Embryonic facial prominence (tissue), 1 donor: ENCODE results near the gene OLFML2A.
"Not testable (repeated sequence)": the region's sequence is repeated elsewhere in the genome, so short reads cannot be mapped to it uniquely, and the experiment has no call there.

Source experiments
- DNase-seq: peaks from one replicate; pipeline ENCODE4 v3.0.0-alpha.2; 2016; ENCODE audit errors: extremely low spot score

The OLFML2A gene

DNA sequence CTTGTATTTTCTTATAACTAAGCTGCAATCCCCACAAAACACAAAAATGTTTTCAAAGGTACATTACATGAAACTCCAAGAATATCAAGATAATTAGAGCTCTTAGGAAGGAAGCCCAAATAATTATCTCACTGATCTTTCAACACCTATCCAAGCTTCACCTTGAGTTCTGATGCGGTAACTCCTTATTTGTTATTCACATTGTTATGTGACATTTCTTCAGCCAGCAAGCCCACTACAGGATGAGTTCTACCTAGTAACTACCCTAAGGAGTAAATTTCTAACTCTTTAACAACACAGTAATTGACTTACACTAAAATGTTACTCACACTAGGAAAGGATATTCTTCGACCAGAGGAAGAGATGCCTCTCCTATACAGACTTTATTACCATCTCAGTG lies 15.7 kb upstream of the OLFML2A start:
- no peak for DNase-seq

- no peak for DNase-seq
Measured at GRCh38 chr9:124761710-124762109, 15.2 kb upstream of the OLFML2A start.

DNA sequence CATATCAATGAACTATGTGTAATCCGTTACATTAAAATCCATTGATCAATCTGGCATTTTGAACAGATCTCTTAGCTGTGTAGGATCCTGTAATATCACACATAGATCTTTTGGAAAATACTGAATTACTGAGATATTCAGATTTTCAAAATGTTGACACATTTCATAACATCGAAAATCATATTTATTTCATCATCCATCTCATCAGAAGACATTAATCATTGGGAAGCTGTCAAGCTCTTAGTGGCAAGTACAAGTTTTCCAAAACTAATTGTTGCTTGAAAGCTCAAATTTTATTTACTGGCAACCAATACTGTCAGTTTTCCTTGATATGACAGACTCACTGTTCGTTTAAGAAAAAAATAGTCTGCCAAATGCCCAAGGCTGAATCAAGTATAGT lies 14.3 kb upstream of the OLFML2A start:
- DNase-seq: no peak

GRCh38 chr9:124764774-124765438 lies 12.0 kb upstream of the OLFML2A start:
- DNase-seq: no peak

DNA sequence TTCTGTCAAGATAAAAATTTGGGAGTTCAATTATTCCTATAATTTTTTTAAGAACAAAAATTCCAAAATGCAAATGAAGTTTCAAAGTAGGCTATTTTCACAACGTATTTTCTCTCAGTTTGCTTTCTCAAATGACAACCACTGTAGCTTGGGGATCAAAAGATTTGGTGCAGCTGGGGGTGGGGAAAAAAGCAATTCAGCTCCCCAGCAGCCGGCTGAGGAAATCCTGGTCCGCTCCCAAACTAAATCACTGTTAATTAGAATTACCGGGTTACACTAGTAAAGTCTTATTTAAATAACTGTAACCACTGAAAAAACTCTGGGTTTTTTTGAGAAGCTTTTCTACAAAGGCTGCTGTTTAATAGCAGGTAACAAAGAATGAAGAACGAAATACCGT lies 11.5 kb upstream of the OLFML2A start:
- DNase-seq: no peak

DNA sequence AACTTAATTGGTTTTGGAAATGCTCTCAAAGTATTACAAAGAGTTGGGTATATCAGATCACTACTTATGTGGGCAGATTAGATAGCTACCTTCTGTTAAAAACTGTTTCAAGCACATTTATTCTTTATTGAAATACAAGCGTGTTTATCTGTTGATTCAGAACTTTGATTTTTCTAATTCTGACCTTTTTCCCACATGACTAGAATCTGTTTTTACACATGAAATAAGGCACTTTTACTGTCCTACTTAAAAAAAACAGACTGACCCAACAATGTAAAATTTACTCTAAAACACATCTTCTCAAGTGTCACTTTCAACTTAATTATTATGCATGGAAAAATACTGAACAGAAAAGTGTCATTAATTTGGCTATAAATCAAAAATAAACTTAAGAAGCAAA lies 10.6 kb upstream of the OLFML2A start:
- no peak for DNase-seq

GRCh38 chr9:124766815-124767554 lies 9.9 kb upstream of the OLFML2A start:
- no peak for DNase-seq

- no peak for DNase-seq
Measured at GRCh38 chr9:124767821-124768220, 9.1 kb upstream of the OLFML2A start.

GRCh38 chr9:124768334-124768733 lies 8.6 kb upstream of the OLFML2A start:
- DNase-seq: no peak

DNA sequence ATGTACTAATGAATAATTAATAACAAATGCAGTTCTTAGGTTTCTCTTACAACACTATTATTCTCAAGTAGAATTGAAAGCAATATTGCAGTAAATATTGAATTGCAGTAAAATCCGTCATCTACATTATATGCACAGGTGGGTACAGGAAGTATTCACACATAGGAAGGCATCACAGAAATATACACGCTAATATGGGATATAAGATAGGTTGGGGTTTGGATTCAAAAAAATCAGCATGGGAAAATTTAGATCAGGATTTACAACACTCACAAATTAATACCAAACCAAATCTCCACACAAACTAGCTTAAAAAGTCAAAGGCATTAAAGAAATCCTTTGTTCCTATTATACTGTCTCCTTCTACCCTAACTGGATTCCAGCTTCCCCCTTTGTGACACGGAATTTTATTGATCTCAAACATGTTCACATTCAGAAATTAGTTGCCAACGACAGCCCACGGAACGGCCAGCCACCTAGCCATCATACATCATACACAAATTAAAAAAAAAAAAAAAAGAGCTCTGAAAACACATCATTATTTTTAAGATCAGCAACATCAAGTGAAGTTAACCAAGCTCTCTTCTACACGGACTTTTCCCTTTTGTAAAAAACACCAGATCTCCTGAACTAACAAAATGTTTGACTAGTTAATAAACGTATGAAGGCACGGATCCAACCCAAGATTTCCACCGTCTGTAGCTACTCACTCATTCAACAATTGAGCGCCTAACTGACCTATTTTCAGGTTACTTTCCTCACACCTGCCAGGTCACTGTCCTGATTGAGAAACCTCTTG lies 8.0 kb upstream of the OLFML2A start:
- DNase-seq: no peak

GRCh38 chr9:124769549-124770358 lies 7.2 kb upstream of the OLFML2A start:
- no peak for DNase-seq

DNA sequence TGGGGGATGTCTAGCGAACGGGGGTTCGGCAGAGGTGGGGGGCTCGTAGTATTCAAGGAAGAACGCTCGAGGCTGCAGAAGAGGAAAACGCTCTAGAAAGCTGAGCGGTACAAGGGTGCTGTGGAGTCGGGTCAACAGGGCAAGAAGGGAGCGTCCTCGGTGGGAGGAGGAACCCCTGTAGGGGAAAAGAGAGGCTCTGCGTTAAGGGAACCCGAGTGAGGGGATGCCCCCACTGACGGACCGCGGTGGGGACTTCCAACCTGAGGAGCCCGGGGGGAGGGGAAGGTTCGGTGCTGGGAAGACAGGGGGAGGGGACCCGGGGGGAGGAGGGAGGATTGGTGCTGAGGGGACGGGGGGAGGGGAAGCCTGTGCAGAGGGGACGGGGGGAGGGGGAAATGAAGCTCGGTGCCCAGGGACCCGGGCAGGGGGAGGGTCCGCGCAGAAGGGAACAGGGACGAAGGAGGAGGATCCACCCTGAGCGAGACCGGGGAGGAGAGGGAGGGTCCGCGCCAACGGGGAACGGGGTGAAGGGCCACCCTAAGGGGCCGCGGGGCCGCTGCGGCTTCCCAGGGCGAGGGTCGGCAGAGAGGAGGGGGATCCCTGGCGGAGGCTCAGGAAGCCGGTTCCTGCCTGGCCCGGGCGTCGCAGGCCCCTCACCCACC lies 6.4 kb upstream of the OLFML2A start:
- no peak for DNase-seq

GRCh38 chr9:124771021-124771866 lies 5.7 kb upstream of the OLFML2A start, which contains the start of gene NR6A1:
NR6A1 (minus strand) TSS chr9:124771311.
- DNase-seq: peak; percentile 93

GRCh38 chr9:124771867-124772679 lies 4.9 kb upstream of the OLFML2A start:
- no peak for DNase-seq

- DNase-seq: not testable (repeated sequence)
Measured at GRCh38 chr9:124772877-124773276, 4.1 kb upstream of the OLFML2A start.

DNA sequence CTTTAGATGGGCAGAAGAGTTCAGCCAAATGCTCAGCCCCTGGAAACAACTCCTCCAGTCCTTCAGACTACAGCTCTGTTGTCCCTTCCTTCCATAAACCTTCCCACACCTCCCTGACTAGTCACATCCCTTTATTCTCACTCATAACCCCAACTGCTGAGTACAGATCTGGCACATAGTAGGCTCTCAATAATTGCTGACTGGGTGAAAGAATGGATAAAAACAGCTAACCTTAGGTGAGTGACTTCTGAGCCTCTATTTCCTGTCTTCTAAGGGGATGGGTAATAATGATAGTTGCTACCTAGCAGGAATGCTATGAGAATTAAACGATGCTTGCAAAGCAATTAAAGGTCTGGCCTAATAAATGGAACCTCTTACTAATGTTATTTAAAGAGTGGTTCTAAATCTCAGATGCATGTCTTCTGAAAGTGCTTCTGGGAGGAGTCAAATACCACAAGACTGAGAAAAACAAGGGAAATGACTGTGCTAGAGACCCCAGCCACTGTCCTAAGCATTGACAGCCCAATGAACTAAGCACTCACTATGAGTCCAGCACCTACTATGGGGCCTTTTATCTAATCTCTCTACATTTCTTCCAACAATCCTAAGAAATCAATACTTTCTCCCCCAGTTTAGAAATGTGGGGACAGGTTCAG lies 3.3 kb upstream of the OLFML2A start:
- no peak for DNase-seq

- DNase-seq: no peak
Measured at GRCh38 chr9:124774129-124774978, 2.6 kb upstream of the OLFML2A start.

DNA sequence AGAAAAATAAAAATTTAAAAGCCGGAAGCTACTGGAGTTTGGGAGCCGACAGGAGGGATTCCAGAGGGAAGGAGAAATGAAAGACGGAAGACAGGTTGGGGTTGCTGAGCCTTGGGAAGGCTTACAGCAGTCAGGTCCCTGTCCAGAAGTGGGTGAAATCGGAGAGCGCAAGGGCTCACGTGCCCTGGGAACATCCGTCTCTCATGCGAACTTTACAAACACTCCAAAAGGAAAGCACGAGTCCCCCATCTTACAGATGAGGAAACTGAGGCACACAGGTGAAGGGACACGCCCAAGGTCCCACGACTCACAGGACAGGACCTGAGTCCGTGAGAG lies 347 bp upstream of the OLFML2A start:
- DNase-seq: no peak
